PC-9 (cell line): ENCODE results near the gene CEP192. TPM values are rescaled to one million over a fixed set of nuclear protein-coding genes. Genes with fewer than 3 reads are reported as not detected.

ENCODE experiments used
- BruUV-seq: library from RNA; stranded (reverse); fragments of 400-500 nt; replicated peaks from 2 replicates; lab custom pipeline; 2021; lab: Mats Ljungman, UMichigan
- CTCF ChIA-PET: fragments of 300-600 bp; sonication (Branson Sonifier 250); formaldehyde crosslinking; loops from one replicate; lab custom pipeline; 2022; ENCODE audit warnings: antibody characterized with exemption; lab: Charles Lee
- POLR2A ChIA-PET: fragments of 300-600 bp; sonication (Branson Sonifier 250); formaldehyde crosslinking; loops from one replicate; lab custom pipeline; 2022; ENCODE audit warnings: antibody characterized with exemption; ENCODE audit not compliant: unreplicated experiment; lab: Charles Lee
- DNase-seq, 2 experiments: peaks; one replicate each; pipeline versions ENCODE4 v3.0.0 to v3.0.0-alpha.2; 2015 to 2022; ENCODE audit warnings: mixed read lengths in 1 of 2
- H2AFZ ChIP-seq: fragments of 200-600 bp; sonication (generic); 2 replicates; pipeline ENCODE4 v1.8.1; 2017; ENCODE audit warnings: antibody characterized with exemption
- H3F3A ChIP-seq: fragments of 200-600 bp; sonication (generic); 2 replicates; pipeline ENCODE4 v1.8.1; 2017; ENCODE audit warnings: antibody characterized with exemption, mild to moderate bottlenecking, low read depth; ENCODE audit not compliant: insufficient read depth
- H3K27ac ChIP-seq: fragments of 200-600 bp; sonication (generic); 2 replicates; pipeline ENCODE4 v1.6.1; 2016; ENCODE audit warnings: mixed run types
- H3K27me3 ChIP-seq: fragments of 200-600 bp; sonication (generic); 2 replicates; pipeline ENCODE4 v1.6.1; 2016; ENCODE audit warnings: low read depth, mixed run types; ENCODE audit not compliant: insufficient read depth
- H3K36me3 ChIP-seq: fragments of 200-600 bp; sonication (generic); 2 replicates; pipeline ENCODE4 v1.6.1; 2016; ENCODE audit warnings: low read depth, mixed run types
- H3K4me1 ChIP-seq: fragments of 200-600 bp; sonication (generic); replicated peaks from 2 replicates; pipeline ENCODE4 v1.6.1; 2016; ENCODE audit warnings: mixed run types; ENCODE audit not compliant: insufficient read depth
- H3K4me2 ChIP-seq: fragments of 200-600 bp; sonication (generic); 2 replicates; pipeline ENCODE4 v1.6.1; 2017; ENCODE audit warnings: mixed run types
- H3K4me3 ChIP-seq: fragments of 200-600 bp; sonication (generic); 2 replicates; pipeline ENCODE4 v1.6.1; 2016; ENCODE audit warnings: mixed run types
- H3K79me2 ChIP-seq: fragments of 200-600 bp; sonication (generic); 2 replicates; pipeline ENCODE4 v1.6.1; 2017; ENCODE audit warnings: low read depth, mixed run types
- H3K9me2 ChIP-seq: fragments of 200-600 bp; sonication (generic); 2 replicates; pipeline ENCODE4 v1.8.1; 2017; ENCODE audit warnings: mild to moderate bottlenecking; ENCODE audit not compliant: insufficient read depth
- H3K9me3 ChIP-seq: fragments of 200-600 bp; sonication (generic); 2 replicates; pipeline ENCODE4 v1.8.1; 2016; ENCODE audit warnings: low read depth; ENCODE audit not compliant: insufficient read depth
- H4K20me1 ChIP-seq: fragments of 200-600 bp; sonication (generic); 2 replicates; pipeline ENCODE4 v1.8.1; 2017; ENCODE audit not compliant: insufficient read depth
- CTCF ChIP-seq: fragments of 200-600 bp; sonication (generic); conservative IDR thresholded peaks from 2 replicates; pipeline ENCODE4 v1.6.1; 2017; ENCODE audit warnings: mixed run types, antibody characterized with exemption, mild to moderate bottlenecking, moderate library complexity
- EZH2 ChIP-seq: fragments of 200-600 bp; sonication (generic); IDR thresholded peaks from 2 replicates; pipeline ENCODE4 v1.8.0; 2017; ENCODE audit warnings: antibody characterized with exemption, low read depth
- intact Hi-C: fragments of 100-400 bp; cut with micrococcal nuclease; formaldehyde crosslinking; loops from one replicate; pipeline ENCODE4 v1.10.0; 2022; ENCODE audit not compliant: unreplicated experiment
- total RNA-seq: library from RNA; stranded (reverse); gene quantifications from 2 replicates; pipeline ENCODE4 v1.2.3, GENCODE V29; 2021

CEP192 gene
- total RNA-seq, 1 experiment from 2014 or later, result 44.9 TPM

DNA sequence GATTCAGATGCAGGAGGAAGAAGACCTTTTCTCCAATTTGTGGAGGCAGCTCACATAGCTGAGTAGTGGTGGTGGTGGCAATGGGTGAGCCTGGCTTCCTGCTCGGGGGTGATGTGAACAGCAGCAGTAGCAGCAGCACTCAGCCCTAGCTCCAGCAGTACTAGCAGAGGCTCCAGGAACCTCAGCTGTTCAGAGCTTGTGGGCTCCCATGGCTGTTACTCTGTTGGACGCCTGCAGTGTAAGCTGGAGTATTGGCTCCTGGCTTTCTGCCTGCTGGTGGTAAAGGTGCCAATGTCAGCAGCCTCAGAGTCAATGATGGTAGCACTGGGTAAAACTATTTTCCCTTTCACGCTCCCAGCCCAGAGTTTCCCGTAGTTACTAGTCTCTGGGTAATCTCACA, 46.5 kb upstream of the CEP192 start:
- Histone ChIP-seq H3K4me1 (peaks cover 17% of the 10 kb centered on the region), H3K27ac (no peak overlapping the region), H3K79me2 (peaks cover 20% of the 10 kb centered on the region), H2AFZ (no peak overlapping the region), H3K9me2 (no peaks in the 10 kb centered on the region), H3K4me3 (no peak overlapping the region), H3F3A (peaks cover 33% of the 10 kb centered on the region), H3K36me3 (no peaks in the 10 kb centered on the region), H3K4me2 (no peak overlapping the region), H3K9me3 (no peaks in the 10 kb centered on the region), H3K27me3 (no peaks in the 10 kb centered on the region), H4K20me1 (no peaks in the 10 kb centered on the region)
- no peak for TF ChIP-seq CTCF
- TF ChIP-seq EZH2, result no peak
- intact Hi-C loops, result loop anchor here (5.0 kb wide), 2 partner anchors 62 to 547 kb away; partner anchors contain the start of gene PTPN2
- ChIA-PET POLR2A (interaction anchor here (0.8 kb wide), 1 partner anchor 537 kb away, joined by 3 read pairs; the partner anchor contains the start of gene PRELID3A), CTCF (interaction anchor here (0.6 to 0.8 kb wide), 2 partner anchors 10 to 798 kb away, joined by 3 read pairs; no protein-coding TSS in a partner anchor)
- DNase-seq, result no peak
- no TSS peak for BruUV-seq

- peak overlapping the region; percentile 98 for H3K4me3 ChIP-seq
- peak overlapping the region; percentile 94 for H3K27ac ChIP-seq
- 0 out of 2 replicates have a peak, but pooled peaks cover 5% of the 10 kb centered on the region for H3K36me3 ChIP-seq
- no TSS peak for BruUV-seq
- no peaks in the 10 kb centered on the region for H3K9me2 ChIP-seq
- ChIA-PET CTCF (no interaction called here), POLR2A (interaction anchor here (0.5 to 0.9 kb wide), 3 partner anchors 63 to 648 kb away, joined by 3 to 20 read pairs (median 4); no protein-coding TSS in a partner anchor)
- intact Hi-C loops, result loop anchor here (1.0 to 5.0 kb wide), 5 partner anchors 45 to 569 kb away; partner anchors contain the start of genes AFG3L2, CEP192 and PTPN2
- H3K4me1 ChIP-seq, result peaks cover 32% of the 10 kb centered on the region
- peak overlapping the region; percentile 81 for H3K4me2 ChIP-seq
- H3F3A ChIP-seq, result peaks cover 33% of the 10 kb centered on the region
- TF ChIP-seq EZH2 (no peak), CTCF (no peak; the same call in 1 of the 2 replicates)
- peak; percentile 50 to 84 for DNase-seq
- peaks cover 8% of the 10 kb centered on the region; the same call in 1 of the 2 replicates for H4K20me1 ChIP-seq
- no peaks in the 10 kb centered on the region for H3K9me3 ChIP-seq
- no peaks in the 10 kb centered on the region for H3K27me3 ChIP-seq
- peaks cover 40% of the 10 kb centered on the region for H3K79me2 ChIP-seq
- peak overlapping the region; percentile 92 for H2AFZ ChIP-seq
Observed at GRCh38 chr18:12946549-12947284, 44.4 kb upstream of the CEP192 start.

- BruUV-seq, result TSS peak; percentile 85
- Histone ChIP-seq H3K4me1 (peaks cover 32% of the 10 kb centered on the region), H3K36me3 (peaks cover 9% of the 10 kb centered on the region; the same call in 1 of the 2 replicates), H3K79me2 (peaks cover 47% of the 10 kb centered on the region), H3K4me3 (peak within 1 kb of the TSS; percentile 98), H2AFZ (peak within 1 kb of the TSS; percentile 92), H3K9me3 (no peaks in the 10 kb centered on the region), H3K4me2 (peak within 1 kb of the TSS; percentile 81), H3K9me2 (no peaks in the 10 kb centered on the region), H4K20me1 (peaks cover 8% of the 10 kb centered on the region; the same call in 1 of the 2 replicates), H3K27ac (peak within 1 kb of the TSS; percentile 95), H3F3A (peaks cover 33% of the 10 kb centered on the region), H3K27me3 (no peaks in the 10 kb centered on the region)
- intact Hi-C loops, result loop anchor here (1.0 to 5.0 kb wide), 6 partner anchors 44 to 570 kb away; partner anchors contain the start of genes AFG3L2, CEP192 and PTPN2
- ChIA-PET CTCF (no interaction called here), POLR2A (interaction anchor here (0.5 to 0.9 kb wide), 3 partner anchors 44 to 692 kb away, joined by 3 to 20 read pairs (median 4); partner anchors contain the start of gene CEP192)
- peak; percentile 81 to 98 for DNase-seq
- TF ChIP-seq EZH2, result no peak
Observed at GRCh38 chr18:12947285-12948049, 43.7 kb upstream of the CEP192 start, which contains the start of gene SEH1L. TSS of gene SEH1L (plus strand) at chr18:12948011. CDS start at chr18:12948122, 111 bp downstream.
